Osteoblast (primary cell): ENCODE measurements around the gene TJP3. TPM values are rescaled to one million over a fixed set of nuclear protein-coding genes. Genes with fewer than 3 reads are reported as not detected.
A peak's percentile ranks its signal among the peaks of the same experiment; 100 is the strongest.

Experiments
- DNase-seq: peaks from one replicate; pipeline ENCODE4 v3.0.0; 2011; ENCODE audit warnings: low spot score, mixed read lengths; ENCODE audit not compliant: insufficient read length; ENCODE audit errors: missing footprints
- H2AFZ ChIP-seq: 2 replicates; pipeline ENCODE4 v1.6.0; 2011; ENCODE audit warnings: mild to moderate bottlenecking, low read length
- H3K27ac ChIP-seq: 2 replicates; pipeline ENCODE4 v1.5.1; 2011; ENCODE audit warnings: mild to moderate bottlenecking, low read depth, low read length, moderate library complexity
- H3K27me3 ChIP-seq: 2 replicates; pipeline ENCODE4 v1.6.0; 2012; ENCODE audit warnings: mild to moderate bottlenecking, control low read depth, inconsistent platforms, low read length, moderate library complexity; ENCODE audit not compliant: insufficient read depth
- H3K36me3 ChIP-seq: 2 replicates; pipeline ENCODE4 v1.5.1; 2011; ENCODE audit warnings: mild to moderate bottlenecking, low read length, control low read depth, moderate library complexity; ENCODE audit not compliant: insufficient read depth
- H3K4me1 ChIP-seq: 2 replicates; pipeline ENCODE4 v1.5.1; 2011; ENCODE audit warnings: mild to moderate bottlenecking, low read length, control low read depth, moderate library complexity; ENCODE audit not compliant: insufficient read depth
- H3K4me2 ChIP-seq: 2 replicates; pipeline ENCODE4 v1.6.0; 2011; ENCODE audit warnings: mild to moderate bottlenecking, low read length; ENCODE audit not compliant: insufficient read depth
- H3K4me3 ChIP-seq: fragments of 200-600 bp; sonication (generic); 3 replicates; pipeline ENCODE4 v1.5.1; 2012; ENCODE audit warnings: mild to moderate bottlenecking, low read length, inconsistent platforms; ENCODE audit not compliant: insufficient read depth
- H3K79me2 ChIP-seq: 2 replicates; pipeline ENCODE4 v1.6.0; 2012; ENCODE audit warnings: mild to moderate bottlenecking, low read length, control low read depth, inconsistent platforms; ENCODE audit not compliant: insufficient read depth
- H3K9me3 ChIP-seq: 2 replicates; pipeline ENCODE4 v1.5.1; 2011; ENCODE audit warnings: low read depth, low read length, control low read depth
- H4K20me1 ChIP-seq: 2 replicates; pipeline ENCODE4 v1.6.0; 2012; ENCODE audit warnings: mild to moderate bottlenecking, low read length, control low read depth; ENCODE audit not compliant: insufficient read depth
- total RNA-seq: library from RNA; depleted of rRNA; stranded (reverse); fragments of >200 nt; gene quantifications from 2 replicates; pipeline ENCODE4 v1.2.3, GENCODE V29; 2012
- TF ChIP-seq, protein P1 (sequence below): IDR thresholded peaks from 2 replicates; pipeline ENCODE4 v1.5.1; 2011; ENCODE audit warnings: mild to moderate bottlenecking, low read depth, low read length, moderate library complexity; ENCODE audit errors: extremely low read depth

The TJP3 gene
- total RNA-seq, 1 donor, result not detected

DNA sequence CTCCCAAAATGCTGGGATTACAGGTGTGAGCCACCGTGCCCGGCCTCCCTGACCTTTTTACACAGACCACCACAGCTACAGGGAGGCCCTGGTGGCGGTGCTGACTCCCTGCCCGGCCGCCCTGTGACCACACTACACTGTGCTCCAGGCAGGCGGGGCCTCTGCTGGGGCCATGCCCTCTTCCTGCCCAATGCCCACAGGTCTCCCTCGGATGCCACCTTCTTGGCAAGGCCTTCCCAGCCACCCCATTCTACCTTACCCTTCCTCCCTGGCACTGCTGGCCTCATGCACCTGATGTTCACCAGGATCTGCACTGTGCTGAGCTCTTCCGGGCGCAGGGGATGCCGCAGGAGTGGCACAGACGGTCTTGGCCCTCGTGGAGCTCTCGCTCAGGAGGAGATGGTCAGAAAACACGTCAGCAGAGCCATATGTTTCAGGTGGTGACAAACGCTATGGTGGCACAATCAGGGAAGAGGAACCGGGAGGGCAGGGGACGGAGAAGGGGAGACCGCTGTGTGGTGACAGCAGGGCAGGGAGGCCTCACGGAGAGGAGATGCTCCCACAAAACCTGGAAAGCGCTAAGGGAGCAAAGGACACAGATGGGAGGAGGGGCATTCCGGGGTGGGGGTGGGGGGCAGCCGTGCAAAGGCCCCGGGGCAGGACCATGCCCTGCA, 12.1 kb upstream of the TJP3 start:
- Histone ChIP-seq H2AFZ (no peak overlapping the region), H4K20me1 (peaks cover 61% of the 10 kb centered on the region), H3K4me2 (no peak overlapping the region), H3K27ac (no peak overlapping the region), H3K9me3 (no peaks in the 10 kb centered on the region), H3K4me3 (no peak overlapping the region), H3K27me3 (no peaks in the 10 kb centered on the region), H3K79me2 (peaks cover 87% of the 10 kb centered on the region), H3K4me1 (peaks cover 6% of the 10 kb centered on the region), H3K36me3 (no peaks in the 10 kb centered on the region)
- TF ChIP-seq, protein P1, sequence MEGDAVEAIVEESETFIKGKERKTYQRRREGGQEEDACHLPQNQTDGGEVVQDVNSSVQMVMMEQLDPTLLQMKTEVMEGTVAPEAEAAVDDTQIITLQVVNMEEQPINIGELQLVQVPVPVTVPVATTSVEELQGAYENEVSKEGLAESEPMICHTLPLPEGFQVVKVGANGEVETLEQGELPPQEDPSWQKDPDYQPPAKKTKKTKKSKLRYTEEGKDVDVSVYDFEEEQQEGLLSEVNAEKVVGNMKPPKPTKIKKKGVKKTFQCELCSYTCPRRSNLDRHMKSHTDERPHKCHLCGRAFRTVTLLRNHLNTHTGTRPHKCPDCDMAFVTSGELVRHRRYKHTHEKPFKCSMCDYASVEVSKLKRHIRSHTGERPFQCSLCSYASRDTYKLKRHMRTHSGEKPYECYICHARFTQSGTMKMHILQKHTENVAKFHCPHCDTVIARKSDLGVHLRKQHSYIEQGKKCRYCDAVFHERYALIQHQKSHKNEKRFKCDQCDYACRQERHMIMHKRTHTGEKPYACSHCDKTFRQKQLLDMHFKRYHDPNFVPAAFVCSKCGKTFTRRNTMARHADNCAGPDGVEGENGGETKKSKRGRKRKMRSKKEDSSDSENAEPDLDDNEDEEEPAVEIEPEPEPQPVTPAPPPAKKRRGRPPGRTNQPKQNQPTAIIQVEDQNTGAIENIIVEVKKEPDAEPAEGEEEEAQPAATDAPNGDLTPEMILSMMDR, result no peak
- DNase-seq, result peak; percentile 84

- Histone ChIP-seq H3K36me3 (no peaks in the 10 kb centered on the region), H3K79me2 (peaks cover 82% of the 10 kb centered on the region), H3K27me3 (no peaks in the 10 kb centered on the region), H3K4me2 (no peak overlapping the region), H3K9me3 (no peaks in the 10 kb centered on the region), H4K20me1 (peaks cover 56% of the 10 kb centered on the region), H3K4me3 (no peak overlapping the region), H2AFZ (no peak overlapping the region), H3K27ac (no peak overlapping the region), H3K4me1 (peaks cover 6% of the 10 kb centered on the region)
- DNase-seq, result peak; percentile 81
- TF ChIP-seq, protein P1, result no peak
Measured at GRCh38 chr19:3696660-3696995, 11.6 kb upstream of the TJP3 start.

DNA sequence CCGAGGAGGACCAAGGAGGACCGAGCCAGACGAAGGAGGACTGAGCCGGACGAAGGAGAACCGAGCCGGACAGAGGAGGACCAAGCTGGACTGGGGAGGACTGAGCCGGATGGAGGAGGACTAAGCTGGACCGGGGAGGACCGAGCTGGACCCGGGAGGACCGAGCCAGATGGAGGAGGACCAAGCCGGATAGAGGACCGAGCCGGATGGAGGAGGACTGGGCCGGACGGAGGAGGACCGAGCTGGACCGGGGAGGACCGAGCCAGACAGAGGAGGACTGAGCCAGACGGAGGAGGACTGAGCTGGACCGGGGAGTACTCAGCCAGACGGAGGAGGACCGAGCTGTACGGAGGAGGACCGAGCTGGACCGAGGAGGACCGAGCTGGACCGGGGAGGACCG, 11.1 kb upstream of the TJP3 start:
- no peak overlapping the region for H3K27ac ChIP-seq
- H3K79me2 ChIP-seq, result peaks cover 77% of the 10 kb centered on the region
- H3K9me3 ChIP-seq, result no peaks in the 10 kb centered on the region
- DNase-seq, result peak; percentile 43
- H3K36me3 ChIP-seq, result no peaks in the 10 kb centered on the region
- peaks cover 52% of the 10 kb centered on the region for H4K20me1 ChIP-seq
- peaks cover 6% of the 10 kb centered on the region for H3K4me1 ChIP-seq
- H3K4me2 ChIP-seq, result no peak overlapping the region
- no peak overlapping the region for H3K4me3 ChIP-seq
- H3K27me3 ChIP-seq, result no peaks in the 10 kb centered on the region
- TF ChIP-seq, protein P1, result no peak
- H2AFZ ChIP-seq, result no peak overlapping the region

DNA sequence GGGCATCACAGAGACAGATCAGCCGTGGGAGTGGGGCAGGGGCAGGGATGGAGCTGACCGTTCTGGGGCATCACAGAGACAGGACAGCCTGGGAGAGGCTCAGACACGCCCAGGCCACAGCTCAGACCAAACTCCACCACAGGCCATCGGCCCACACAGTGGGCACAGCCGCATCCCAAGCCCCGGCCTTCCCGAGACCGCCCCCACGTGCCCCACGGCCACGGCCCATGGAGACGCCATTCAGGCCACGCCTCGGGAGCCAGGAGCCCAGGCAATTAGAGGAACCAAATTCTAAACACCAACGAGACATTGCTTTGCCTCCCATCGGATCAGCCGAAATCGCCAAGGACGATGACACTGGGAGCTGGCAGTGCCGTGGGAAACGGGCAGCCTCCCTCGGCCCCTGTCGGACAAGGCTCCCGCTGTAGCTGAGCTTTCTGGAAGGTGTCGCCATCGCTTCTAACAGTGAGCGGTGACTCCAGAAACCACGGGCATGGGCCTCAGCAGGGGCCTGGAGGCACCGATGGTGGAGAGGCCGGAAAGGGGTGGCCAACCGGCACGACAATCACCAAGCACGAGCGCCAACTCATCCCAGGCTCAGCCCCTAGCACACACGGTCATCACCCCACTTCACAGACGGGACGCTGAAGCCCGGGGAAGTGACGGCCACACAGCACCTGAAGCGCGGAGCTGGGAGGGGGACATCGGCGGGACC, 10.4 kb upstream of the TJP3 start:
- Histone ChIP-seq H3K4me1 (peaks cover 6% of the 10 kb centered on the region), H3K36me3 (no peaks in the 10 kb centered on the region), H4K20me1 (peaks cover 45% of the 10 kb centered on the region), H3K4me3 (no peak overlapping the region), H3K27ac (no peak overlapping the region), H3K79me2 (peaks cover 70% of the 10 kb centered on the region), H2AFZ (no peak overlapping the region), H3K4me2 (peak overlapping the region; percentile 92), H3K27me3 (no peaks in the 10 kb centered on the region), H3K9me3 (no peaks in the 10 kb centered on the region)
- peak; percentile 78 for DNase-seq
- TF ChIP-seq, protein P1, result no peak
